ENCODE results near the gene INHBB.
"Not testable (repeated sequence)": the region's sequence is repeated elsewhere in the genome, so short reads cannot be mapped to it uniquely, and the experiment has no call there.

INHBB gene

GRCh38 chr2:120316528-120317179, 29.3 kb upstream of the INHBB start:
- no peak for DNase-seq

GRCh38 chr2:120317180-120317533, 28.8 kb upstream of the INHBB start:
- DNase-seq = no peak

- no peak for DNase-seq
Measured at GRCh38 chr2:120317916-120318315, 28.0 kb upstream of the INHBB start.

- DNase-seq = no peak
Measured at GRCh38 chr2:120318626-120319025, 27.3 kb upstream of the INHBB start.

GRCh38 chr2:120319123-120319522, 26.8 kb upstream of the INHBB start:
- DNase-seq = no peak

GRCh38 chr2:120319686-120320317, 26.1 kb upstream of the INHBB start:
- no peak for DNase-seq

GRCh38 chr2:120320318-120320851, 25.6 kb upstream of the INHBB start:
- no peak for DNase-seq

- DNase-seq = not testable (repeated sequence)
Measured at GRCh38 chr2:120320887-120321556, 24.9 kb upstream of the INHBB start.

GRCh38 chr2:120321721-120322284, 24.1 kb upstream of the INHBB start:
- no peak for DNase-seq

- no peak for DNase-seq
Measured at GRCh38 chr2:120322329-120322728, 23.6 kb upstream of the INHBB start.

GRCh38 chr2:120323214-120323613, 22.7 kb upstream of the INHBB start:
- peak; percentile 50 for DNase-seq

GRCh38 chr2:120323807-120324399, 22.0 kb upstream of the INHBB start:
- DNase-seq = no peak

- DNase-seq = no peak
Measured at GRCh38 chr2:120324933-120325332, 21.0 kb upstream of the INHBB start.

- DNase-seq = no peak
Measured at GRCh38 chr2:120326066-120326465, 19.9 kb upstream of the INHBB start.

- peak; percentile 88 for DNase-seq
Measured at GRCh38 chr2:120330946-120331822, 14.8 kb upstream of the INHBB start.

GRCh38 chr2:120331903-120332302, 14.0 kb upstream of the INHBB start:
- no peak for DNase-seq

- DNase-seq = no peak
Measured at GRCh38 chr2:120332384-120332783, 13.6 kb upstream of the INHBB start.

GRCh38 chr2:120334068-120334467, 11.9 kb upstream of the INHBB start:
- no peak for DNase-seq

- no peak for DNase-seq
Measured at GRCh38 chr2:120336749-120337148, 9.2 kb upstream of the INHBB start.

- peak; percentile 92 for DNase-seq
Measured at GRCh38 chr2:120338015-120338414, 7.9 kb upstream of the INHBB start.

- peak; percentile 26 for DNase-seq
Measured at GRCh38 chr2:120341977-120342376, 4.0 kb upstream of the INHBB start.

GRCh38 chr2:120342446-120342845, 3.5 kb upstream of the INHBB start:
- DNase-seq = no peak

All from MV-4-11 (cell line).